H1 (cell line): Measurements from ENCODE around the gene CYB561D2. TPM values are rescaled to one million over a fixed set of nuclear protein-coding genes. Genes with fewer than 3 reads are reported as not detected.

ENCODE experiments used
- CTCF ChIA-PET: fragments of 300-600 bp; sonication (Branson Sonifier 250); formaldehyde crosslinking; loops from one replicate; lab custom pipeline; 2021; ENCODE audit not compliant: partially characterized antibody; lab: Charles Lee
- POLR2A ChIA-PET: fragments of 300-600 bp; sonication (Branson Sonifier 250); formaldehyde crosslinking; loops from one replicate; lab custom pipeline; 2021; ENCODE audit warnings: inconsistent platforms; ENCODE audit not compliant: partially characterized antibody; lab: Charles Lee
- DNase-seq, 2 experiments: peaks; one replicate each; pipeline versions ENCODE4 v3.0.0 to v3.0.0-alpha.2; 2010 to 2022; ENCODE audit warnings: low spot score in 2 of 2, low read depth in 1 of 2, mixed read lengths in 1 of 2
- FAIRE-seq: peaks from 2 replicates; lab custom pipeline; 2011; peaks lifted over from hg19 to GRCh38; lab: Jason Lieb, UNC
- H2AFZ ChIP-seq: 2 replicates; pipeline ENCODE4 v1.8.1; 2012; ENCODE audit warnings: low read length, inconsistent platforms
- H2AK5ac ChIP-seq: 2 replicates; pipeline ENCODE4 v1.6.1; 2013; ENCODE audit warnings: low read depth, low read length
- H2BK120ac ChIP-seq: replicated peaks from 2 replicates; pipeline ENCODE3; 2013; ENCODE audit warnings: low read depth, low read length, inconsistent platforms
- H2BK12ac ChIP-seq: 2 replicates; pipeline ENCODE4 v1.6.1; 2013; ENCODE audit warnings: low read depth, low read length
- H2BK15ac ChIP-seq: 2 replicates; pipeline ENCODE4 v1.6.1; 2013; ENCODE audit warnings: low read length
- H2BK20ac ChIP-seq: 2 replicates; pipeline ENCODE4 v1.6.1; 2013; ENCODE audit warnings: low read length
- H2BK5ac ChIP-seq: 2 replicates; pipeline ENCODE4 v1.6.1; 2013; ENCODE audit warnings: low read depth, low read length
- H3K14ac ChIP-seq: 2 replicates; pipeline ENCODE4 v1.6.1; 2013; ENCODE audit warnings: inconsistent platforms; ENCODE audit not compliant: insufficient read length
- H3K18ac ChIP-seq: 2 replicates; pipeline ENCODE4 v1.6.1; 2013; ENCODE audit warnings: low read length; ENCODE audit errors: extremely low read depth
- H3K23ac ChIP-seq: 2 replicates; pipeline ENCODE4 v1.6.1; 2013; ENCODE audit warnings: inconsistent platforms; ENCODE audit not compliant: insufficient read length
- H3K23me2 ChIP-seq: 2 replicates; pipeline ENCODE4 v1.6.1; 2013; ENCODE audit warnings: low read depth, low read length
- H3K27ac ChIP-seq: 2 replicates; pipeline ENCODE4 v1.6.1; 2011; ENCODE audit warnings: low read depth, low read length, inconsistent platforms
- H3K27me3 ChIP-seq, 4 experiments: replicated peaks in 1 of 4; 1 replicate in 1 of 4; 2 replicates in 3 of 4; pipeline versions ENCODE4 v1.6.1 to v1.8.1; 2011 to 2013; ENCODE audit warnings: low read length in 3 of 4, mild to moderate bottlenecking in 3 of 4, inconsistent platforms in 2 of 4, mixed read lengths in 2 of 4, moderate library complexity in 1 of 4; ENCODE audit not compliant: control insufficient read depth in 3 of 4, insufficient read depth in 3 of 4; ENCODE audit errors: extremely low read depth in 1 of 4
- H3K36me3 ChIP-seq, 4 experiments: 2 replicates each; pipeline versions ENCODE4 v1.6.1 to v1.8.1; 2011 to 2013; ENCODE audit warnings: mild to moderate bottlenecking in 4 of 4, low read length in 3 of 4, moderate library complexity in 2 of 4, control low read depth in 1 of 4, inconsistent platforms in 1 of 4; ENCODE audit not compliant: insufficient read depth in 4 of 4, control insufficient read depth in 2 of 4
- H3K4ac ChIP-seq: replicated peaks from 2 replicates; pipeline ENCODE3; 2013; ENCODE audit warnings: low read length, low read depth, mixed read lengths, inconsistent platforms; ENCODE audit not compliant: insufficient read length
- H3K4me1 ChIP-seq, 4 experiments: replicated peaks in 1 of 4; 1 replicate in 1 of 4; 2 replicates in 3 of 4; pipeline versions ENCODE4 v1.6.1 to v1.8.1; 2011 to 2013; ENCODE audit warnings: low read length in 3 of 4, inconsistent platforms in 2 of 4, mixed read lengths in 1 of 4; ENCODE audit not compliant: insufficient read depth in 4 of 4, control insufficient read depth in 3 of 4
- H3K4me2 ChIP-seq, 2 experiments: 2 replicates each; pipeline versions ENCODE4 v1.6.1 to v1.8.1; 2011 to 2013; ENCODE audit warnings: low read depth in 2 of 2, low read length in 2 of 2, control low read depth in 1 of 2, inconsistent platforms in 1 of 2, mild to moderate bottlenecking in 1 of 2; ENCODE audit not compliant: insufficient read depth in 1 of 2
- H3K4me3 ChIP-seq, 4 experiments: fragments of 200-600, 300-600 bp in 1 of 4; sonication (generic), shearing (Covaris generic), sonication (Bioruptor Twin) in 1 of 4; 2 replicates each; pipeline versions ENCODE4 v1.5.1 to v1.8.1; 2011 to 2016; ENCODE audit warnings: low read length in 4 of 4, low read depth in 3 of 4, control low read depth in 2 of 4, inconsistent platforms in 2 of 4, mild to moderate bottlenecking in 2 of 4, mixed read lengths in 1 of 4, moderate library complexity in 1 of 4; ENCODE audit not compliant: insufficient read depth in 2 of 4; ENCODE audit errors: extremely low read depth in 1 of 4
- H3K56ac ChIP-seq: replicated peaks from 2 replicates; pipeline ENCODE3; 2013; ENCODE audit warnings: low read depth, mild to moderate bottlenecking, mixed read lengths, low read length, inconsistent platforms; ENCODE audit not compliant: insufficient read length
- H3K79me1 ChIP-seq: 2 replicates; pipeline ENCODE4 v1.6.1; 2013; ENCODE audit warnings: low read depth, low read length, control low read depth
- H3K79me2 ChIP-seq, 2 experiments: 2 replicates each; pipeline versions ENCODE4 v1.6.1 to v1.8.1; 2012 to 2013; ENCODE audit warnings: low read length in 2 of 2, mild to moderate bottlenecking in 2 of 2, inconsistent platforms in 1 of 2; ENCODE audit not compliant: insufficient read depth in 2 of 2, control insufficient read depth in 1 of 2
- H3K9ac ChIP-seq, 4 experiments: replicated peaks in 1 of 4; 1 replicate in 1 of 4; 2 replicates in 3 of 4; pipeline versions ENCODE4 v1.6.1 to v1.8.1; 2011 to 2013; ENCODE audit warnings: low read depth in 3 of 4, low read length in 3 of 4, control low read depth in 2 of 4, mild to moderate bottlenecking in 2 of 4, moderate library complexity in 2 of 4, inconsistent platforms in 1 of 4; ENCODE audit errors: extremely low read depth in 1 of 4
- H3K9me3 ChIP-seq, 2 experiments: 2 replicates each; pipeline versions ENCODE4 v1.6.1 to v1.8.1; 2012 to 2013; ENCODE audit warnings: mild to moderate bottlenecking in 2 of 2, moderate library complexity in 2 of 2, control low read depth in 1 of 2, inconsistent platforms in 1 of 2, low read depth in 1 of 2, low read length in 1 of 2, mixed read lengths in 1 of 2; ENCODE audit not compliant: insufficient read depth in 2 of 2
- H4K20me1 ChIP-seq, 2 experiments: replicated peaks in 1 of 2; 2 replicates each; pipeline versions ENCODE3 to v1.8.1; 2011 to 2013; ENCODE audit warnings: inconsistent platforms in 2 of 2, low read length in 2 of 2, mild to moderate bottlenecking in 1 of 2; ENCODE audit not compliant: insufficient read depth in 2 of 2, control insufficient read depth in 1 of 2
- H4K5ac ChIP-seq: 2 replicates; pipeline ENCODE4 v1.6.1; 2013; ENCODE audit warnings: low read length, low read depth, mixed read lengths, inconsistent platforms; ENCODE audit not compliant: insufficient read length
- H4K8ac ChIP-seq: 2 replicates; pipeline ENCODE4 v1.8.0; 2013; ENCODE audit warnings: mild to moderate bottlenecking, moderate library complexity, low read length, inconsistent platforms; ENCODE audit not compliant: insufficient read depth; ENCODE audit errors: extremely low read depth
- H4K91ac ChIP-seq: replicated peaks from 2 replicates; pipeline ENCODE3; 2013; ENCODE audit warnings: low read length, mixed read lengths, inconsistent platforms; ENCODE audit not compliant: insufficient read length
- CBX8 ChIP-seq: fragments of 300-800, 300-1000 bp; sonication (generic); IDR thresholded peaks from 2 replicates; pipeline ENCODE4 v1.7.1; 2016; ENCODE audit warnings: low read depth, low read length, borderline replicate concordance
- EGR1 ChIP-seq: IDR thresholded peaks from 2 replicates; pipeline ENCODE4 v1.6.1; 2011; ENCODE audit warnings: low read depth, low read length, borderline replicate concordance
- GTF2F1 ChIP-seq: IDR thresholded peaks from 2 replicates; pipeline ENCODE4 v1.6.1; 2012; ENCODE audit warnings: low read depth, low read length, improper control_type of control experiment, borderline replicate concordance
- HDAC6 ChIP-seq: IDR thresholded peaks from one replicate; pipeline ENCODE4 v1.7.1; 2012; ENCODE audit warnings: low read depth, mild to moderate bottlenecking, inconsistent platforms, low read length, moderate library complexity
- KDM5A ChIP-seq: fragments of 200-600 bp; IDR thresholded peaks from 2 replicates; pipeline ENCODE4 v1.7.1; 2012; ENCODE audit warnings: mild to moderate bottlenecking, low read length, inconsistent platforms, mixed read lengths
- MAFK ChIP-seq: IDR thresholded peaks from 2 replicates; pipeline ENCODE4 v1.6.1; 2012; ENCODE audit warnings: low read depth, mild to moderate bottlenecking, improper control_type of control experiment, low read length
- NANOG ChIP-seq: IDR thresholded peaks from 2 replicates; pipeline ENCODE4 v1.6.1; 2011; ENCODE audit warnings: low read length, low read depth, mild to moderate bottlenecking, inconsistent platforms; ENCODE audit not compliant: insufficient read depth, poor library complexity, severe bottlenecking
- POU5F1 ChIP-seq: IDR thresholded peaks from 2 replicates; pipeline ENCODE4 v1.6.1; 2011; ENCODE audit warnings: low read depth, mild to moderate bottlenecking, low read length, moderate library complexity
- RNF2 ChIP-seq: fragments of 200-900, 300-1000 bp; sonication (generic); IDR thresholded peaks from 2 replicates; pipeline ENCODE4 v1.7.1; 2016; ENCODE audit warnings: borderline replicate concordance, low read depth, mild to moderate bottlenecking, antibody characterized with exemption, low read length; ENCODE audit not compliant: poor library complexity, severe bottlenecking; ENCODE audit errors: missing control alignments
- SP4 ChIP-seq: IDR thresholded peaks from 2 replicates; pipeline ENCODE4 v1.6.1; 2012; ENCODE audit warnings: low read length, inconsistent platforms
- SRF ChIP-seq: IDR thresholded peaks from 2 replicates; pipeline ENCODE4 v1.6.1; 2011; ENCODE audit warnings: mild to moderate bottlenecking, low read depth, low read length, moderate library complexity
- TAF1 ChIP-seq: IDR thresholded peaks from 2 replicates; pipeline ENCODE4 v1.6.1; 2011; ENCODE audit warnings: mild to moderate bottlenecking, low read depth, low read length
- TAF7 ChIP-seq: optimal IDR thresholded peaks from 2 replicates; pipeline ENCODE3; 2011; ENCODE audit warnings: low read depth, mild to moderate bottlenecking, inconsistent platforms, low read length, moderate library complexity, borderline replicate concordance
- WGBS, 2 experiments: shearing (Covaris generic) in 1 of 2; methylation state at CpG; one replicate each; pipeline versions ENCODE4 v1.1.6 to v1.1.7; 2013 to 2015; ENCODE audit warnings: low lambda C conversion rate in 2 of 2, mixed read lengths in 2 of 2, inconsistent platforms in 1 of 2, low coverage in 1 of 2, missing lambda C conversion rate in 1 of 2; ENCODE audit not compliant: insufficient replicate concordance in 2 of 2, insufficient coverage in 1 of 2, insufficient read length in 1 of 2; ENCODE audit errors: extremely low coverage in 1 of 2, missing lambda C conversion rate in 1 of 2; 5-methylcytosine and 5-hydroxymethylcytosine counted together
- polyA plus RNA-seq, 7 experiments: library from polyadenylated mRNA; depleted of rRNA in 3 of 7; stranded (reverse) in 5 of 7; unstranded in 2 of 7; fragments of >200 nt in 5 of 7; fragments of 200-250 nt in 2 of 7; gene quantifications; 1 replicate in 5 of 7; 2 replicates in 1 of 7; 4 replicates in 1 of 7; pipeline versions ENCODE4 v1.2.1 to v1.2.3, GENCODE V29; 2011 to 2013; ENCODE audit warnings: missing spikeins in 2 of 7, mixed read lengths in 2 of 7
- total RNA-seq: library from RNA; stranded (reverse); fragmentation: NEBNext Ultra II Directional; extraction: Animal tissue kit (Norgen Biotek cat#: 25700); gene quantifications from 2 replicates; pipeline ENCODE4 v1.2.1, GENCODE V29; 2021

Gene CYB561D2
- total and polyA plus RNA-seq, 2 of the 8 experiments (the other 6 are each of a cell fraction or from before 2014, with no cell fraction given): 9.8 to 34.0 TPM

- peaks cover 2 to 9% (median 5%) of the 10 kb centered on the region in 4 experiments for H3K27me3 ChIP-seq
- no peak overlapping the region for H2BK20ac ChIP-seq
- H4K20me1 ChIP-seq: peaks cover 8 to 12% of the 10 kb centered on the region in 2 experiments
- DNase-seq (no peak), FAIRE-seq (no peak)
- no peak overlapping the region for H3K4me2 ChIP-seq
- CTCF ChIA-PET: interaction anchor here (2.0 to 7.7 kb wide), 2 partner anchors 11 to 59 kb away, joined by 5 to 60 read pairs; partner anchors contain the start of gene HYAL2
- POLR2A ChIA-PET: interaction anchor here (0.7 to 4.4 kb wide), 4 partner anchors 10 to 102 kb away, joined by 3 to 40 read pairs (median 4); partner anchors contain the start of gene HYAL2
- no peaks in the 10 kb centered on the region for H3K9me3 ChIP-seq
- no peak overlapping the region for H3K56ac ChIP-seq
- H2AK5ac ChIP-seq: 0 out of 2 replicates have a peak overlapping the region, but pooled peaks have one; percentile 39
- H4K5ac ChIP-seq: no peak overlapping the region
- no peak overlapping the region; the same call in 1 of the 2 replicates for H4K8ac ChIP-seq
- no peak overlapping the region for H2BK12ac ChIP-seq
- 91% methylated on average over 12 of the region's 12 CpGs; no CpG with 5 or more reads in 1 of the 2 experiments for WGBS, 2 experiments
- peaks cover 10% of the 10 kb centered on the region for H3K23me2 ChIP-seq
- peaks cover 4 to 24% (median 20%) of the 10 kb centered on the region in 4 experiments; a peak in 7 of 8 replicates for H3K36me3 ChIP-seq
- no peak overlapping the region for H2BK120ac ChIP-seq
- no peak overlapping the region for H3K4me3 ChIP-seq
- peaks cover 0 to 8% (median 3%) of the 10 kb centered on the region in 4 experiments; a peak in 2 of 7 replicates for H3K4me1 ChIP-seq
- H2AFZ ChIP-seq: no peak overlapping the region
- peaks cover 0 to 28% of the 10 kb centered on the region in 2 experiments; a peak in 2 of 4 replicates for H3K79me2 ChIP-seq
- H3K18ac ChIP-seq: no peak overlapping the region
- peaks cover 6% of the 10 kb centered on the region; the same call in 1 of the 2 replicates for H3K79me1 ChIP-seq
- no peak overlapping the region; a peak in 1 of 7 replicates for H3K9ac ChIP-seq
- H2BK5ac ChIP-seq: no peak overlapping the region
- H3K23ac ChIP-seq: no peak overlapping the region
- H3K27ac ChIP-seq: no peak overlapping the region
- H3K4ac ChIP-seq: no peak overlapping the region
- no peak overlapping the region for H2BK15ac ChIP-seq
- H3K14ac ChIP-seq: no peak overlapping the region
- H4K91ac ChIP-seq: no peak overlapping the region
- no peak for TF ChIP-seq CBX8
- no peak for TF ChIP-seq SRF
- no peak for TF ChIP-seq TAF7
- TF ChIP-seq KDM5A: no peak
- TF ChIP-seq TAF1: no peak
- TF ChIP-seq EGR1: no peak
- TF ChIP-seq SP4: no peak
- no peak for TF ChIP-seq MAFK
- no peak for TF ChIP-seq NANOG
- TF ChIP-seq GTF2F1: no peak
- TF ChIP-seq POU5F1: no peak
- TF ChIP-seq HDAC6: no peak
- no peak for TF ChIP-seq RNF2
Measured at GRCh38 chr3:50333744-50334328, 16.8 kb upstream of the CYB561D2 start.
